ENCODE results near the gene SRGAP3. TPM values are rescaled to one million over a fixed set of nuclear protein-coding genes. Genes with fewer than 3 reads are reported as not detected.

Gene SRGAP3
- total and polyA plus RNA-seq, 10 of the 15 experiments (the other 5 are each of a cell fraction or from before 2014, with no cell fraction given), result 0.32 to 1.7 (median 0.99) TPM

GRCh38 chr3:9143184-9143583, 106.3 kb downstream of the SRGAP3 start (continued):
- TF ChIP-seq USF1 (IDR thresholded peaks at IDR 0.05; ENCODE audit: borderline replicate concordance, extremely low read length, insufficient read depth, low read depth, low read length), result no peak
- no peak for TF ChIP-seq ZNF687 (IDR thresholded peaks at IDR 0.05)
- no peak for TF ChIP-seq MLLT1 (IDR thresholded peaks at IDR 0.05)
- no peak for TF ChIP-seq NFYB (IDR thresholded peaks at IDR 0.05; ENCODE audit: insufficient read depth, low read depth, low read length)
- TF ChIP-seq IRF3 (IDR thresholded peaks at IDR 0.05), result no peak
